ENCODE results near the gene ENG.

ENG gene

GRCh38 chr9:127897193-127897692, 42.8 kb upstream of the ENG start:
- ATAC-seq (ENCODE audit: low read depth) = peak; percentile 24; the same call in 1 of the 3 replicates
- no peak overlapping the region for H3K27ac ChIP-seq (ENCODE audit: poor library complexity, severe bottlenecking)
- no peak overlapping the region for H3K4me3 ChIP-seq (ENCODE audit: severe bottlenecking)

GRCh38 chr9:127896395-127897192, 42.1 kb upstream of the ENG start:
- H3K9me3 ChIP-seq (ENCODE audit: severe bottlenecking) = peaks cover 3% of the 10 kb centered on the region
- no peak overlapping the region for H3K27ac ChIP-seq (ENCODE audit: poor library complexity, severe bottlenecking)
- no peaks in the 10 kb centered on the region for H3K27me3 ChIP-seq (ENCODE audit: insufficient read depth, poor library complexity, severe bottlenecking)
- ATAC-seq (ENCODE audit: low read depth) = no peak
- no peak for DNase-seq (ENCODE audit: low spot score)
- no peak for TF ChIP-seq CTCF (IDR thresholded peaks at IDR 0.05; ENCODE audit: poor library complexity, severe bottlenecking)
- no peak overlapping the region for H3K4me3 ChIP-seq (ENCODE audit: severe bottlenecking)
- no peaks in the 10 kb centered on the region for H3K4me1 ChIP-seq (ENCODE audit: insufficient read depth, poor library complexity, severe bottlenecking)
- peaks cover 45% of the 10 kb centered on the region for H3K36me3 ChIP-seq (ENCODE audit: low read depth)

More at GRCh38 chr9:127897193-127897692, 42.8 kb upstream of the ENG start:
- DNase-seq (ENCODE audit: low spot score) = no peak
- Histone ChIP-seq H3K27me3 (ENCODE audit: insufficient read depth, poor library complexity, severe bottlenecking) (no peaks in the 10 kb centered on the region), H3K36me3 (ENCODE audit: low read depth) (peaks cover 45% of the 10 kb centered on the region), H3K4me1 (ENCODE audit: insufficient read depth, poor library complexity, severe bottlenecking) (no peaks in the 10 kb centered on the region), H3K9me3 (ENCODE audit: severe bottlenecking) (peaks cover 3% of the 10 kb centered on the region)
- no peak for TF ChIP-seq CTCF (IDR thresholded peaks at IDR 0.05; ENCODE audit: poor library complexity, severe bottlenecking)

GRCh38 chr9:127895811-127896210, 41.4 kb upstream of the ENG start:
- Histone ChIP-seq H3K9me3 (ENCODE audit: severe bottlenecking) (peaks cover 3% of the 10 kb centered on the region), H3K27ac (ENCODE audit: poor library complexity, severe bottlenecking) (no peak overlapping the region), H3K4me1 (ENCODE audit: insufficient read depth, poor library complexity, severe bottlenecking) (no peaks in the 10 kb centered on the region), H3K4me3 (ENCODE audit: severe bottlenecking) (no peak overlapping the region), H3K27me3 (ENCODE audit: insufficient read depth, poor library complexity, severe bottlenecking) (no peaks in the 10 kb centered on the region), H3K36me3 (ENCODE audit: low read depth) (peaks cover 51% of the 10 kb centered on the region)
- DNase-seq (ENCODE audit: low spot score) (no peak), ATAC-seq (ENCODE audit: low read depth) (no peak)
- TF ChIP-seq CTCF (IDR thresholded peaks at IDR 0.05; ENCODE audit: poor library complexity, severe bottlenecking) = no peak

- H3K4me1 ChIP-seq (ENCODE audit: insufficient read depth, poor library complexity, severe bottlenecking) = no peaks in the 10 kb centered on the region
- DNase-seq (ENCODE audit: low spot score) (no peak), ATAC-seq (ENCODE audit: low read depth) (no peak)
- TF ChIP-seq CTCF (IDR thresholded peaks at IDR 0.05; ENCODE audit: poor library complexity, severe bottlenecking) = no peak
- no peak overlapping the region for H3K4me3 ChIP-seq (ENCODE audit: severe bottlenecking)
- H3K9me3 ChIP-seq (ENCODE audit: severe bottlenecking) = peaks cover 3% of the 10 kb centered on the region
- no peak overlapping the region for H3K27ac ChIP-seq (ENCODE audit: poor library complexity, severe bottlenecking)
- H3K27me3 ChIP-seq (ENCODE audit: insufficient read depth, poor library complexity, severe bottlenecking) = no peaks in the 10 kb centered on the region
- H3K36me3 ChIP-seq (ENCODE audit: low read depth) = peaks cover 70% of the 10 kb centered on the region
These were observed 38.9 kb upstream of the ENG start for GRCh38 chr9:127893392-127893791.

- H3K36me3 ChIP-seq (ENCODE audit: low read depth) = peaks cover 70% of the 10 kb centered on the region
- no peak overlapping the region for H3K4me3 ChIP-seq (ENCODE audit: severe bottlenecking)
- TF ChIP-seq CTCF (IDR thresholded peaks at IDR 0.05; ENCODE audit: poor library complexity, severe bottlenecking) = no peak
- DNase-seq (ENCODE audit: low spot score) (no peak), ATAC-seq (ENCODE audit: low read depth) (no peak)
- H3K9me3 ChIP-seq (ENCODE audit: severe bottlenecking) = peaks cover 3% of the 10 kb centered on the region
- no peaks in the 10 kb centered on the region for H3K27me3 ChIP-seq (ENCODE audit: insufficient read depth, poor library complexity, severe bottlenecking)
- H3K4me1 ChIP-seq (ENCODE audit: insufficient read depth, poor library complexity, severe bottlenecking) = no peaks in the 10 kb centered on the region
- H3K27ac ChIP-seq (ENCODE audit: poor library complexity, severe bottlenecking) = no peak overlapping the region
These were observed 38.4 kb upstream of the ENG start for GRCh38 chr9:127892831-127893230.
